ENCODE data around the gene BMP2.
A peak's percentile ranks its signal among the peaks of the same experiment; 100 is the strongest.

BMP2 gene

GRCh38 chr20:6768228-6769140, 998 bp downstream of the BMP2 start:
- peak; percentile 33 for DNase-seq (ENCODE audit: low spot score)

DNA sequence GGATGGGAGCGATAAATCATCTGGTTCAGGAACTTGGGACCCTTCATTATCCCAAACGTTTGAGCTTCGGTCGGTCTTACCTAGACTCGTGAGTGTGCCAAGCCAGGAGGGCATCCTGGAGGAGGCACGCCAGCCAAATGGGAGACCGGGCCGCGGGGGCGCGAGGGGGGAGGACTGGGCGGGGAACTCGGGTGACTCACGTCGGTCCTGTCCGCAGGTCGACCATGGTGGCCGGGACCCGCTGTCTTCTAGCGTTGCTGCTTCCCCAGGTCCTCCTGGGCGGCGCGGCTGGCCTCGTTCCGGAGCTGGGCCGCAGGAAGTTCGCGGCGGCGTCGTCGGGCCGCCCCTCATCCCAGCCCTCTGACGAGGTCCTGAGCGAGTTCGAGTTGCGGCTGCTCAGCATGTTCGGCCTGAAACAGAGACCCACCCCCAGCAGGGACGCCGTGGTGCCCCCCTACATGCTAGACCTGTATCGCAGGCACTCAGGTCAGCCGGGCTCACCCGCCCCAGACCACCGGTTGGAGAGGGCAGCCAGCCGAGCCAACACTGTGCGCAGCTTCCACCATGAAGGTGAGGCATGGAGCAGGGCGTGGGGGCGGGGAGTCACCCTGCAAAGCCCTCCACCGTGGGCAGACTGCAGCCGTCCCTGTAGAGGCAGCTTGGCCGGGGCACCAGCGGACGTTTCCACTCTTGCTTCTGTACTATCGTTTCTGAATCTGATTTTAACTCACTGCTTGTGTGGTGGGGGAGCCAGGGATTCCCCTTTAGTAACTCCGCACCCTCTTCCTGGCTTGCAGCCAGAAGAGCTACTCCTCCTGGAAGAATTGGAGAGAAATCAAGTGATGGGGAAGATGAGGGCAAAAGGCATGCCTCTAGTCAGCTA, 2.7 kb downstream of the BMP2 start:
- peak; percentile 18 for DNase-seq (ENCODE audit: low spot score)

GRCh38 chr20:6770786-6771100, 3.3 kb downstream of the BMP2 start:
- DNase-seq (ENCODE audit: low spot score): no peak

- DNase-seq (ENCODE audit: low spot score): no peak
These were observed 13.1 kb downstream of the BMP2 start for GRCh38 chr20:6780433-6781190.

DNA sequence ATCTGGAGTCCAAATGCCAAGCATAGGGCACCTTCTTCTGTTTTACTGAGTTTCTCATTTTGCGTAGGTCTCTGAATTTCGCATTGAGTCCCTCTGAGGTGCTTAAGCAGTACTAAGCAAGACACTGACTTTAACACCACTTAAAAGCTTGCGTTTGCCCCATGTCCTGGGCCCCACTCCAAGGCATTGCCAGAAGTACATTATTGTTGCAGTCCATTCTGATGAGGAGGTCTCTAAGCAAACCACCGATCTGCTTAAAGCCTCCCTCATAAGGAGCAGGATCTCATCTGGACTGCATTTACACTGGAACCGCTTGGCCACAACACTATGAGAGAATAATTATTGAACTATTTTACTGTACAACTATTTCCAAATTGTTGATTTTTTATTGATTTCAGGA, 16.3 kb downstream of the BMP2 start:
- no peak for DNase-seq (ENCODE audit: low spot score)

- DNase-seq (ENCODE audit: low spot score): no peak
These were observed 16.7 kb downstream of the BMP2 start for GRCh38 chr20:6784210-6784631.

DNA sequence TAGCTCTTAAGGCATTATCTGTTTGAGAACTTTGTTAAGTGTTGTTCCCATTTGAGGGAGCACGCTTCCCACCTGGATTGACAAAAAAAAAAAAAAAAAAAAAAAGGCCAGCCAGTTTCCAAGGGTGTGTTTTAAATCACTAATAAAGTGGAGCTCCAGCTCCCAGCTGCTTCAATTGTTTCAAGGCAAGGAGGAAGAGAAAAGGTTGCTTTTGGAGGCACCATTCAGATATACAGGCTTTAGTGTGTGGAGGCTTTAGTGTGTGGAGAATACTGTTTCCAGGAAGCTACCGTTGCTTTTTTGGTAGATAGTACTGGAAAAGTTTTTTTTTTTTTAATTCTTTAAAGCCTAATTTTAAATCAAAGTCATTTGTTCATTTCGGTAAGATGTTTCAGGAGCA, 17.3 kb downstream of the BMP2 start:
- DNase-seq (ENCODE audit: low spot score): no peak

- no peak for DNase-seq (ENCODE audit: low spot score)
These were observed 19.1 kb downstream of the BMP2 start for GRCh38 chr20:6786548-6786947.

- no peak for DNase-seq (ENCODE audit: low spot score)
These were observed 25.3 kb downstream of the BMP2 start for GRCh38 chr20:6792789-6793188.

DNA sequence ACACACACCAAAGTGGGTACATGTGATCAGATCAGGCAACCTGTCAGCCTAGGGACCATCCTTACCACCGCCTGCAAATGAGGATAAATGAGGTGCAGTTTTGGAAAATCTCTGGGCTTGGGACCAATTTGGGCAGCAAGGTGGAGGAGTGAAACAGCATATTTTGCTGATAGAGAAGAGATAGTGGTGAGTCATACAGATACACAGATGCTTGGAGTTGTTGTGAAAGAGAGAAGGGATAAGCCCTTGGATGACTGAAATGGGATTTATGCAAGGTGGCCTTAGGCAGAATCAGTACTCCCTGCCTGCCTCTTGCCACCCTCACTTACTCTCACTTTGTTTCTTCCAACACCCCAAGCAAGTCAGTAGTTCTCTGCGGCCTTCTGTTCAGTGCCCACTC, 34.7 kb downstream of the BMP2 start:
- no peak for DNase-seq (ENCODE audit: low spot score)

- DNase-seq (ENCODE audit: low spot score): no peak
These were observed 38.8 kb downstream of the BMP2 start for GRCh38 chr20:6806275-6806674.

DNA sequence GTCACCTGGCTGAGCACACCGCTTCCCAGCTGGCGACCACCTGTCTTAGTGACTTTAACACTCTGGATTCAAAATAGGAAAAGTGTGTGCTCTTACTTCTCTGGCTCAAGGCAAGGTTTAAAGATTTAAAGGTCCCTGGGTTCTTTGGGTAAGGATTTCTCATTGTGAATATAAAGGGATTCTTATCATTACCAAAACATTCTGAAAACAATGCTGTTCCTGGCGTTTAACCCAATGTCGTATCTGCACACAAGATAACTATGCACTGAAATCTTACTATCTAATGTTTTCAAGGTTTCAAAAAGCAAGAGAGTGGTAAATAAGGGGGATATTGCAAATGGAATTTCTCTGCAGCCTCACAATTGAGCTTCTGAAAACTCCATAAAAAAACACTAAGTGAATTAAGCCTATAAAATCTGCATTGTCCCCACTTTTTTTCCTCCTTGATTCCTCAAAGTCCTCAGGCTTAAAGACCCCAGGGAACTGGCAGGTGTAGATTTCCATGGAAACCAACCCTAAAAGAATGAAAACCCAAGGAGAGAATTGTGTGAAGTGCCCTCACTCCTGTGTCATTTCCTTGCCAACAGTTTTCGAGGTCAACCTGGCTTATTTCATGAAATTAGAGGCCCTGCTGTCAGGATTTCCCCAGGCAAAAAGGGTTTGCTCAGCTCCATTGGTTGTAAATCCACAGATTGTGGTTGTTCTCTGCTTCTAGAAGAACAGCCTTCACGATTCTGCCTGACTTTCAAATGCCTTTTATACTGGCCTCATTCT, 44.0 kb downstream of the BMP2 start:
- no peak for DNase-seq (ENCODE audit: low spot score)

GRCh38 chr20:6812530-6812929, 45.0 kb downstream of the BMP2 start:
- no peak for DNase-seq (ENCODE audit: low spot score)

GRCh38 chr20:6814945-6815344, 47.5 kb downstream of the BMP2 start:
- DNase-seq (ENCODE audit: low spot score): no peak

GRCh38 chr20:6818033-6818808, 50.7 kb downstream of the BMP2 start:
- no peak for DNase-seq (ENCODE audit: low spot score)

DNA sequence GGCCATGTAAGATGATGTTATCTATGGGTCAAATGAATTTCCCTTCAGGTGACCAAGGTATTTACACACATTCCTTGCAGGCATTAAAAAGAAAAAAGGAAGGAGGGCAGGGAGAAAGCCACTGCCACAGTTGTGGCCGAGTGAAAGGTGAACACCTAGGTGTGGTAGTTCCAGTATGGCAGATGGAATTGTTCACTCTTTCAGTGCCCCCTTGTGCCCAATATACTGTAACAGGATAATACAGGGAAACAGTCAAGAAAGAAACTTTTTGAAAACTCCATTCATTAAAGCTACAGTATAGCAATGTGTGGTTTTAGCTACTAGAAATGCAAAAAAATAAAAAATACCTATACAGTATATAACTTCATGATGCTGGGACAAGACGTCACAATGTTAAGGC, 52.1 kb downstream of the BMP2 start:
- DNase-seq (ENCODE audit: low spot score): no peak

GRCh38 chr20:6824401-6824800, 56.9 kb downstream of the BMP2 start:
- no peak for DNase-seq (ENCODE audit: low spot score)

DNA sequence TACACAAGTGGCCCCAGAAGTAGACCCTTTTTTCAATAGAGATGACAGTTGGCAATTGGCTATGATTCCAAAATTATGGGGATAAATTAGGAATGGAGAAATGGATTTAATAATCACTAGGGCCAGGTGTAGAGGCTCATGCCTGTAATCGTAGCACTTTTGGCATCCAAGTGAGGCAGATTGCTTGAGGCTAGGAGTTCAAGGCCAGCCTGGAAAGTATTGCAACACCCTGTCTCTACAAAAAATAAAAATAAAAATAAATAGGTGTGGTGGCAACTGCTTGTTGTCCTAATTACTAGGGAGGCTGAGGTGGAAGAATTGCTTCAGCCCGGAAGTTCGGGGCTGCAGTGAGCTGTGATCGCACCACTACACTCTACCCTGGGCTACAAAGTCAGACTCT, 60.0 kb downstream of the BMP2 start:
- DNase-seq (ENCODE audit: low spot score): no peak

- peak; percentile 68 for DNase-seq (ENCODE audit: low spot score)
These were observed 61.4 kb downstream of the BMP2 start for GRCh38 chr20:6828794-6829423.

DNA sequence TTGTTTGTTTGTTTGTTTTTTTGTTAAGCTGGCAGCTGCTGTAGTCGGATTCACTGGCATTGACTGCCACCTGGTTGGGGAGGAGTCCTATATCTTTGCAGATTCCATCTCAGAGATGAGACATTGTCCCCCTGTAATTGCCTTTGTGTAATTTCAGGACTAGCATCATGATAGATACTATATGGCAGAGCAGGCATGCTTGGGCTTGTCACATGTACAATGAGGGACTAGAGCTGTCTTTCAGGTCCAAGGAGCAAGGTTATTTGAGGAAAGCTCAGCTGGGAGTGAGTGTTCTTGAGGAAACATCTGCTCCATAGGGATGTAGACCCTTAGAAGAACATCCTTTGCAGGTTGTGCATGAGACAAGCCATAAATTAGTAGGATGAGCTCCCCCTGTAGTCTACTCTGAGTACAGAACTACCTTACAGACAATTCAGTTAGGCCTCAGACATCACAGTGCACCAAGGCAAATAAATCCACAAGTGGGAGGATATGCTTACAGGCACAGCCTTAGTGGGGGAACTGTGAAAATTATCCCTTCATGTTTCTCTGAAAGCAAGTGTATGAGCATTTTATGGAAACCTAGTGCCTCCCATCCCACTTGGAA, 62.1 kb downstream of the BMP2 start:
- no peak for DNase-seq (ENCODE audit: low spot score)

Data from GM03348 (cell line).